ENCODE measurements around the gene BCAR1.

DNA sequence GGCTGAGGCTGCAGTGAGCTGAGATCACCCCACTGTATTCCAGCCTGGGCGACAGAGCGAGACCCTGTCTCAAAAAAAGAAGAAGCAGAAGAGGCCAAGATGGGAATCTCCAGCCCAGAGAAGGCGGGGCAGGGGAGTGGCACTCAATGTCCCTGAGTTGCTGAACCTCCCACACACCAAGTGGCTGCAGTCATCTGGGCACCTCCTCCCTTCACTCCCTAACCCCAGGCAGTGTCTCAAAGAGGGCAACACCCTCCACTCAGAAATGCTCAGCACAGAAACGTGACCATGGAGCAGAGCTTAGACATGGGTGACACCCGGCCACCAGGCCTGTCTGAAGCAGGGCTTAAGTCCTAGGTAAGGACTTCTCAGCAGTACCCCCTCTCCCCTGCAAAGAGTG lies 36.3 kb upstream of the BCAR1 start:
- TF ChIP-seq POLR2A (IDR thresholded peaks at IDR 0.05) (no peak), CTCF (IDR thresholded peaks at IDR 0.05) (no peak)

Data from transverse colon (tissue), 3 donors.